ENCODE measurements around the gene CNTN5.

CNTN5 gene

DNA sequence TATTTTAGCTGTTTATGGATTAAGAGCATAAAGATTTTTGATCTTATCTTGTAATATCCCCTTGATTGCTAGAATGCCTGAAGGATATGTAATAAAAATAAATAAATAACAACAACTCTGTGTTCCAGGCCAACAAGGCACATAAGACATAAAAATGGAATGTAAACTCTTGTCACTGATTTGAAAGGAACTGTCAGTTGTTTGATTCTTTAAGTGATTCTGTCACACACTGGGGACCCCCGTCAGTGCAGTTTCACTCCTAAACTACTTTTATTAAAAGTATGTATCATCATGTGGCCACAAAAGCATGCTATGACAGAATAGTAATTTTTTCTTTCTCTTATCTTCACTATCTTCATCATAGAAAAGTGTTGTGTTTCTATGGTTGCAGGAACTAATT lies 572.4 kb downstream of the CNTN5 start:
- no peak for TF ChIP-seq BACH2 (CRISPR knock-in tag; IDR thresholded peaks at IDR 0.05; ENCODE audit: borderline replicate concordance)
- no peak for TF ChIP-seq SNAI2 (CRISPR knock-in tag; IDR thresholded peaks at IDR 0.05)
- no peak for TF ChIP-seq ZC3H10 (CRISPR knock-in tag; IDR thresholded peaks at IDR 0.05)
- no peak for TF ChIP-seq CSDC2 (CRISPR knock-in tag; IDR thresholded peaks at IDR 0.05)
- no peak for TF ChIP-seq ZNF8 (CRISPR knock-in tag; IDR thresholded peaks at IDR 0.05)
- TF ChIP-seq ISL1 (CRISPR knock-in tag; IDR thresholded peaks at IDR 0.05), result no peak
- TF ChIP-seq, protein P1, sequence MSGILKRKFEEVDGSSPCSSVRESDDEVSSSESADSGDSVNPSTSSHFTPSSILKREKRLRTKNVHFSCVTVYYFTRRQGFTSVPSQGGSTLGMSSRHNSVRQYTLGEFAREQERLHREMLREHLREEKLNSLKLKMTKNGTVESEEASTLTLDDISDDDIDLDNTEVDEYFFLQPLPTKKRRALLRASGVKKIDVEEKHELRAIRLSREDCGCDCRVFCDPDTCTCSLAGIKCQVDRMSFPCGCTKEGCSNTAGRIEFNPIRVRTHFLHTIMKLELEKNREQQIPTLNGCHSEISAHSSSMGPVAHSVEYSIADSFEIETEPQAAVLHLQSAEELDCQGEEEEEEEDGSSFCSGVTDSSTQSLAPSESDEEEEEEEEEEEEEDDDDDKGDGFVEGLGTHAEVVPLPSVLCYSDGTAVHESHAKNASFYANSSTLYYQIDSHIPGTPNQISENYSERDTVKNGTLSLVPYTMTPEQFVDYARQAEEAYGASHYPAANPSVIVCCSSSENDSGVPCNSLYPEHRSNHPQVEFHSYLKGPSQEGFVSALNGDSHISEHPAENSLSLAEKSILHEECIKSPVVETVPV (CRISPR knock-in tag; IDR thresholded peaks at IDR 0.05), result no peak
- TF ChIP-seq RARB (CRISPR knock-in tag; IDR thresholded peaks at IDR 0.05), result no peak
- TF ChIP-seq ARNTL (CRISPR knock-in tag; IDR thresholded peaks at IDR 0.05; ENCODE audit: borderline replicate concordance, low read depth), result no peak
- no peak for TF ChIP-seq ZFP3 (CRISPR knock-in tag; IDR thresholded peaks at IDR 0.05)
- TF ChIP-seq, protein P2, sequence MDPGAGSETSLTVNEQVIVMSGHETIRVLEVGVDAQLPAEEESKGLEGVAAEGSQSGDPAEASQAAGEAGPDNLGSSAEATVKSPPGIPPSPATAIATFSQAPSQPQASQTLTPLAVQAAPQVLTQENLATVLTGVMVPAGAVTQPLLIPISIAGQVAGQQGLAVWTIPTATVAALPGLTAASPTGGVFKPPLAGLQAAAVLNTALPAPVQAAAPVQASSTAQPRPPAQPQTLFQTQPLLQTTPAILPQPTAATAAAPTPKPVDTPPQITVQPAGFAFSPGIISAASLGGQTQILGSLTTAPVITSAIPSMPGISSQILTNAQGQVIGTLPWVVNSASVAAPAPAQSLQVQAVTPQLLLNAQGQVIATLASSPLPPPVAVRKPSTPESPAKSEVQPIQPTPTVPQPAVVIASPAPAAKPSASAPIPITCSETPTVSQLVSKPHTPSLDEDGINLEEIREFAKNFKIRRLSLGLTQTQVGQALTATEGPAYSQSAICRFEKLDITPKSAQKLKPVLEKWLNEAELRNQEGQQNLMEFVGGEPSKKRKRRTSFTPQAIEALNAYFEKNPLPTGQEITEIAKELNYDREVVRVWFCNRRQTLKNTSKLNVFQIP (CRISPR knock-in tag; IDR thresholded peaks at IDR 0.05; ENCODE audit: borderline replicate concordance, low read depth), result no peak
- no peak for TF ChIP-seq TOX (CRISPR knock-in tag; IDR thresholded peaks at IDR 0.05; ENCODE audit: borderline replicate concordance)
- TF ChIP-seq GLIS3 (CRISPR knock-in tag; IDR thresholded peaks at IDR 0.05), result no peak
- TF ChIP-seq ZNF565 (CRISPR knock-in tag; conservative IDR thresholded peaks at IDR 0.05; ENCODE audit: low read depth), result no peak
- no peak for TF ChIP-seq TCF4 (CRISPR knock-in tag; IDR thresholded peaks at IDR 0.05; ENCODE audit: borderline replicate concordance)
- TF ChIP-seq OSR1 (CRISPR knock-in tag; IDR thresholded peaks at IDR 0.05), result no peak
- no peak for TF ChIP-seq ZNF70 (CRISPR knock-in tag; IDR thresholded peaks at IDR 0.05)
- TF ChIP-seq PPARA (CRISPR knock-in tag; IDR thresholded peaks at IDR 0.05; ENCODE audit: borderline replicate concordance), result no peak
- no peak for TF ChIP-seq CREB5 (CRISPR knock-in tag; IDR thresholded peaks at IDR 0.05; ENCODE audit: low read depth)
- ATAC-seq, result no peak

GRCh38 chr11:99601179-99601578 lies 580.4 kb downstream of the CNTN5 start:
- TF ChIP-seq ZFP3 (CRISPR knock-in tag; IDR thresholded peaks at IDR 0.05), result no peak
- TF ChIP-seq CSDC2 (CRISPR knock-in tag; IDR thresholded peaks at IDR 0.05), result no peak
- no peak for TF ChIP-seq ISL1 (CRISPR knock-in tag; IDR thresholded peaks at IDR 0.05)
- TF ChIP-seq ZC3H10 (CRISPR knock-in tag; IDR thresholded peaks at IDR 0.05), result no peak
- no peak for TF ChIP-seq ESRRG (CRISPR knock-in tag; IDR thresholded peaks at IDR 0.05)
- no peak for TF ChIP-seq TSHZ2 (CRISPR knock-in tag; IDR thresholded peaks at IDR 0.05)
- TF ChIP-seq CREB5 (CRISPR knock-in tag; IDR thresholded peaks at IDR 0.05; ENCODE audit: low read depth), result no peak
- no peak for TF ChIP-seq PPARA (CRISPR knock-in tag; IDR thresholded peaks at IDR 0.05; ENCODE audit: borderline replicate concordance)
- TF ChIP-seq BACH2 (CRISPR knock-in tag; IDR thresholded peaks at IDR 0.05; ENCODE audit: borderline replicate concordance), result no peak
- no peak for TF ChIP-seq GLIS3 (CRISPR knock-in tag; IDR thresholded peaks at IDR 0.05)
- TF ChIP-seq ZNF70 (CRISPR knock-in tag; IDR thresholded peaks at IDR 0.05), result no peak
- no peak for TF ChIP-seq TCF4 (CRISPR knock-in tag; IDR thresholded peaks at IDR 0.05; ENCODE audit: borderline replicate concordance)
- TF ChIP-seq, protein P2 (CRISPR knock-in tag; IDR thresholded peaks at IDR 0.05; ENCODE audit: borderline replicate concordance, low read depth), result no peak
- TF ChIP-seq RARB (CRISPR knock-in tag; IDR thresholded peaks at IDR 0.05), result no peak
- ATAC-seq, result no peak

All from SK-N-SH treated with all-trans-retinoic acid at 6 μM for 48 hours (cell line).